Pancreas (tissue), 10 donors: ENCODE data around the gene KRT36. TPM values are rescaled to one million over a fixed set of nuclear protein-coding genes. Genes with fewer than 3 reads are reported as not detected.

Experiments
- ATAC-seq, 4 donors: fragments of 200-7000 bp; cut with Tn5 transposase; one replicate each; pipeline versions ENCODE4 v1.8.0 to v1.9.1; 2020; ENCODE audit warnings: mild to moderate bottlenecking in 4 of 4, moderate library complexity in 4 of 4
- DNase-seq, 6 donors: peaks; one replicate each; pipeline ENCODE4 v3.0.0-alpha.2; 2020
- FAIRE-seq: peaks from 2 replicates; lab custom pipeline; 2012; peaks lifted over from hg19 to GRCh38; lab: Jason Lieb, UNC
- H3K27ac ChIP-seq, 4 donors: fragments of 200-600 bp; sonication (generic); 1 replicate in 3 of 4; 2 replicates in 1 of 4; pipeline versions ENCODE4 v1.5.0 to v1.8.0; 2020
- H3K27me3 ChIP-seq, 4 donors: fragments of 200-600 bp; one replicate each; pipeline ENCODE4 v1.8.0; 2021
- H3K36me3 ChIP-seq, 3 donors: fragments of 200-600 bp; sonication (generic) in 1 of 3; one replicate each; pipeline versions ENCODE4 v1.5.0 to v1.8.0; 2020 to 2021
- H3K4me1 ChIP-seq, 3 donors: fragments of 200-600 bp; one replicate each; pipeline ENCODE4 v1.8.0; 2021
- H3K4me3 ChIP-seq, 4 donors: fragments of 200-600 bp; sonication (generic) in 2 of 4; one replicate each; pipeline versions ENCODE4 v1.5.0 to v1.8.0; 2020 to 2021
- H3K9me3 ChIP-seq, 4 donors: fragments of 200-600 bp; one replicate each; pipeline ENCODE4 v1.8.0; 2021
- WGBS, 2 donors: extraction: QIAGEN DNeasy Blood & Tissue Kit; methylation state at CpG; one replicate each; pipeline ENCODE4 v1.1.7; 2013; 5-methylcytosine and 5-hydroxymethylcytosine counted together
- intact Hi-C, 3 donors: fragments of 100-400 bp; cut with DNase I; formaldehyde crosslinking; loops; one replicate each; pipeline versions ENCODE4 v1.11.1 to v1.14.2; 2022
- microRNA-seq, 2 donors: library from miRNA; unstranded; fragments of <30 nt; microRNA quantifications; one replicate each; pipeline versions ENCODE4 to v1.1.0, GENCODE V29; 2019 to 2020
- polyA plus RNA-seq, 2 donors: library from polyadenylated mRNA; stranded (reverse); fragments of 200-250 nt; gene quantifications; one replicate each; pipeline ENCODE4 v1.2.3, GENCODE V29; 2013
- total RNA-seq, 6 donors: library from RNA; stranded (reverse); fragmentation: NEBNext Ultra II Directional in 4 of 6; extraction: Animal tissue kit (Norgen Biotek cat#: 25700) in 4 of 6; gene quantifications; one replicate each; pipeline versions ENCODE4 v1.2.1 to v1.2.4, GENCODE V29; 2021 to 2023
- TF ChIP-seq, protein P1 (sequence below), 4 donors: fragments of 200-600 bp; sonication (generic) in 3 of 4; IDR thresholded peaks; one replicate each; pipeline versions ENCODE4 v1.5.0 to v1.8.0; 2021; ENCODE audit warnings: antibody characterized with exemption in 4 of 4
- donor health status: healthy with polysubstance abuse.
- donor health status: DM: no; HTN: no; CAD: no; lungs with moderate emphysema.
- donor health status: DM: no; HTN: no; CAD: no.
- donor health status: control.
- donor health status: control.
- donor health status: Bipolar disorder and iron deficiency.
- donor health status: DM: yes; HTN: yes; CAD: no.
- donor health status: DM: no; HTN: no; CAD: no.
- donor health status: DM: no; HTN: no; CAD: no.
- donor health status: DM: yes; HTN: yes; CAD: no.

Gene KRT36
- total and polyA plus RNA-seq, 8 donors = not detected

DNA sequence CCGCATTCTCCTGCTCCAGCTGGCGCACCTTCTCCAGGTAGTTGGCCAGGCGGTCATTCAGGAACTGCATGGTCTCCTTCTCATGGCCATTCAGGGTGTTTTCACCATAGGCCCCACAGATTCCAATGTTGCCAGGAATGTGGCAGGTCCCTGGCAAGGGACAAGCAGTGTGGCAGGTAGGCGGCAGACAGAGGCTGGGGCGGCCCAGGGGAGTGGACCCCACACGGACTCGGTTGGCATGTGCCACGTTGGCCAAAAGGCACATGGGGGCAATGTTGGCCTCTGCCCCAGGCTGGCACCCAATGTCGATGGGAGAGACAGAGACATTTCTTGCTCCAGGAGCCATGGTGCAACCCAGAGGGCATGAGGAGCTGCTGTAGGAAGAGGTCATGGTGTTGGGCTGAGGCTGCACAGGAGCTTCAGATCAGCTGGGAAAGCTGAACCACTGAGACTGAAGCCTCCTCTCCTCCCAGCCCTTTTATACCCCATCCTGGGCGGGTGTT lies 49.1 kb downstream of the KRT36 start, which contains the start of gene KRT38:
KRT38 (minus strand) TSS at position 453 of the 503 bp plus-strand sequence; CDS start at position 391, 62 bp downstream.
- FAIRE-seq (no peak), DNase-seq (no peak), ATAC-seq (no peak)
- 79 to 89% methylated on average over 10 of the region's 10 CpGs for WGBS, 2 donors
- Histone ChIP-seq H3K4me3 (no peak within 1 kb of the TSS), H3K27ac (no peak within 1 kb of the TSS), H3K9me3 (no peaks in the 10 kb centered on the region), H3K36me3 (no peaks in the 10 kb centered on the region), H3K4me1 (no peaks in the 10 kb centered on the region), H3K27me3 (no peaks in the 10 kb centered on the region)
- TF ChIP-seq, protein P1, sequence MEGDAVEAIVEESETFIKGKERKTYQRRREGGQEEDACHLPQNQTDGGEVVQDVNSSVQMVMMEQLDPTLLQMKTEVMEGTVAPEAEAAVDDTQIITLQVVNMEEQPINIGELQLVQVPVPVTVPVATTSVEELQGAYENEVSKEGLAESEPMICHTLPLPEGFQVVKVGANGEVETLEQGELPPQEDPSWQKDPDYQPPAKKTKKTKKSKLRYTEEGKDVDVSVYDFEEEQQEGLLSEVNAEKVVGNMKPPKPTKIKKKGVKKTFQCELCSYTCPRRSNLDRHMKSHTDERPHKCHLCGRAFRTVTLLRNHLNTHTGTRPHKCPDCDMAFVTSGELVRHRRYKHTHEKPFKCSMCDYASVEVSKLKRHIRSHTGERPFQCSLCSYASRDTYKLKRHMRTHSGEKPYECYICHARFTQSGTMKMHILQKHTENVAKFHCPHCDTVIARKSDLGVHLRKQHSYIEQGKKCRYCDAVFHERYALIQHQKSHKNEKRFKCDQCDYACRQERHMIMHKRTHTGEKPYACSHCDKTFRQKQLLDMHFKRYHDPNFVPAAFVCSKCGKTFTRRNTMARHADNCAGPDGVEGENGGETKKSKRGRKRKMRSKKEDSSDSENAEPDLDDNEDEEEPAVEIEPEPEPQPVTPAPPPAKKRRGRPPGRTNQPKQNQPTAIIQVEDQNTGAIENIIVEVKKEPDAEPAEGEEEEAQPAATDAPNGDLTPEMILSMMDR (IDR thresholded peaks at IDR 0.05) = no peak
- intact Hi-C loops = no loop called here

DNA sequence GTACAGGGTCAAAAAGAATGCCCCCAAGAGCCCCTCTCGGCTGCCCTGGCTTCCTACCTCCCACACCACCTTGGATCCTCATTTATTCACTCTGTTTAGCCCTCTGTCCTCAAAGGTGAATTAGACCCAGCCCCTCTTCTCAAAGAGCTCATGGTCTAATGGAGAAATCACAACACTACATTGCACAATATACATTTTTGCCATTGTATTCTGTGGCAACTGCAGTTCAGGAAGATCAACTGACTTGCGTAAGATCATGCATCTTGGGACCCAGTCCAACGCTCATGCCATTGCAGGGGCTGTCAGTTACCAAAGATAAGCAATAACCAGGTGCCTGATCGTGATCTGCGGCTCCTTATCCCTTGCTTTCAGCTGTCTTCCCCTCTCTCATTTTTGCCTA lies 50.3 kb downstream of the KRT36 start:
- FAIRE-seq (no peak), DNase-seq (no peak), ATAC-seq (no peak)
- no peaks in the 10 kb centered on the region for H3K4me1 ChIP-seq
- TF ChIP-seq, protein P1 (IDR thresholded peaks at IDR 0.05) = no peak
- no peaks in the 10 kb centered on the region for H3K9me3 ChIP-seq
- intact Hi-C loops = no loop called here
- H3K4me3 ChIP-seq = no peak overlapping the region
- 46 to 49% methylated on average over 5 of the region's 5 CpGs for WGBS, 2 donors
- no peaks in the 10 kb centered on the region for H3K27me3 ChIP-seq
- no peaks in the 10 kb centered on the region for H3K36me3 ChIP-seq
- H3K27ac ChIP-seq = no peak overlapping the region

DNA sequence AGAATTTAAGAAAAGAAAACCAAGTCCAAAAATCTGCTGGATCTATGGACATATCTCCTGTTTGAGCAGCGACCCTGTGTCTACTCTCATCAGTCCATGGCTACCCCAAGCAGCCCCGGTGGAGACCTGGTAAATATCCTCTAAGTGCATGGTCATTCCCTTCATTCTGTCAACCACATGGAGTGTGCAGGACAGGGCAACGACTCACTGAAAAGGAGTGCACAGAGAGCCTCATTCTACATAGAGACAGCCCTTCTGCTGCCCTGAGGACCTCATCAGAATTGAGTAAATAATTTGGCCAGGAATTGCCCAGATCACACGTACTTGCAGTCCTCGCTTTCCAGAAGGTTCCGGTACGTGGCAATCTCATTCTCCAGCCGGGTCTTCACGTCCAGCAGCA lies 51.9 kb downstream of the KRT36 start:
- TF ChIP-seq, protein P1 (IDR thresholded peaks at IDR 0.05) = no peak
- Histone ChIP-seq H3K9me3 (no peaks in the 10 kb centered on the region), H3K27ac (no peak overlapping the region), H3K4me3 (no peak overlapping the region), H3K36me3 (no peaks in the 10 kb centered on the region), H3K27me3 (no peaks in the 10 kb centered on the region), H3K4me1 (no peaks in the 10 kb centered on the region)
- ATAC-seq (no peak), DNase-seq (no peak), FAIRE-seq (no peak)
- intact Hi-C loops = no loop called here
- 72 to 78% methylated on average over 9 of the region's 9 CpGs for WGBS, 2 donors

DNA sequence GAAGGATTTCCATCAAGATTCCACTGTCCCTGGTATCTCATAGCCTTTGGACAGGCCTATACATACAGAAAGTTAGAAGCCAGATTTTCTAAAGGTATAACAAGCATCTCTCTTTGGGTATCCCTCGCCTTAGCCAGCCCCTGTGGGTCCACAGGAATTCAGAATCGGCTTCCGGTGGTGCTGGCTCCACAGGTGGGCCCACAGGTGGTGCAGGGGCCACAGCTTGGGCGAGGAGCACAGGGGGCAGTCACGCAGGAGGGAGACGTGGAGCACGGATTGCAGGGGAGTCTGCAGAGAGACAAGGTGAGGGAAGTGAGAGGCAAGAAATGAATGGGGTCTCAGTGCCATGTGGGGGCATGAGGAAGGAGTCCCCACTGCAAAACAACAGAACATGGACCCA lies 52.5 kb downstream of the KRT36 start:
- no peaks in the 10 kb centered on the region for H3K27me3 ChIP-seq
- no peak overlapping the region for H3K27ac ChIP-seq
- no peaks in the 10 kb centered on the region for H3K4me1 ChIP-seq
- FAIRE-seq = no peak
- no peak overlapping the region for H3K4me3 ChIP-seq
- H3K9me3 ChIP-seq = no peaks in the 10 kb centered on the region
- ATAC-seq = no peak
- H3K36me3 ChIP-seq = no peaks in the 10 kb centered on the region
- no peak for DNase-seq
- intact Hi-C loops = no loop called here
- TF ChIP-seq, protein P1 (IDR thresholded peaks at IDR 0.05) = no peak
- 62 to 68% methylated on average over 7 of the region's 7 CpGs for WGBS, 2 donors

Small RNA genes lying within 50 kb of the gene (microRNA-seq; reads per million reads assigned to microRNA genes)
- 0 reads per million in 2 donors for gene MIR6510

Other genes starting within 250 kb of the KRT36 start
- gene KRTAP9-4, start 240.2 kb downstream of the KRT36 start, total RNA-seq = not detected
- not detected for gene KRTAP9-4, start 240.2 kb downstream of the KRT36 start, polyA plus RNA-seq
- gene KRTAP9-9, start 234.5 kb downstream of the KRT36 start, total RNA-seq = not detected
- not detected for gene KRTAP9-9, start 234.5 kb downstream of the KRT36 start, polyA plus RNA-seq
- not detected for gene KRTAP9-6, start 224.5 kb downstream of the KRT36 start, total RNA-seq
- gene KRTAP9-6, start 224.5 kb downstream of the KRT36 start, polyA plus RNA-seq = not detected
- gene KRTAP9-7, start 214.2 kb downstream of the KRT36 start, total RNA-seq = not detected
- gene KRTAP9-7, start 214.2 kb downstream of the KRT36 start, polyA plus RNA-seq = not detected
- gene KRTAP29-1, start 187.1 kb downstream of the KRT36 start, total RNA-seq = not detected
- gene KRTAP29-1, start 187.1 kb downstream of the KRT36 start, polyA plus RNA-seq = not detected
- gene KRTAP16-1, start 180.6 kb downstream of the KRT36 start, total RNA-seq = not detected
- not detected for gene KRTAP16-1, start 180.6 kb downstream of the KRT36 start, polyA plus RNA-seq
- gene KRTAP17-1, start 174.2 kb downstream of the KRT36 start, total RNA-seq = not detected
- gene KRTAP17-1, start 174.2 kb downstream of the KRT36 start, polyA plus RNA-seq = not detected
- not detected for gene KRT33A, start 139.1 kb downstream of the KRT36 start, total RNA-seq
- not detected for gene KRT33A, start 139.1 kb downstream of the KRT36 start, polyA plus RNA-seq
- gene KRT33B, start 120.1 kb downstream of the KRT36 start, total RNA-seq = not detected
- gene KRT33B, start 120.1 kb downstream of the KRT36 start, polyA plus RNA-seq = not detected
- gene KRT34, start 107.6 kb downstream of the KRT36 start, total RNA-seq = not detected
- gene KRT34, start 107.6 kb downstream of the KRT36 start, polyA plus RNA-seq = not detected
- not detected for gene KRT31, start 92.3 kb downstream of the KRT36 start, total RNA-seq
- not detected for gene KRT31, start 92.3 kb downstream of the KRT36 start, polyA plus RNA-seq
- gene KRT37, start 65.3 kb downstream of the KRT36 start, total RNA-seq = not detected
- not detected for gene KRT37, start 65.3 kb downstream of the KRT36 start, polyA plus RNA-seq
- not detected for gene KRT38, start 48.9 kb downstream of the KRT36 start, total RNA-seq
- gene KRT38, start 48.9 kb downstream of the KRT36 start, polyA plus RNA-seq = not detected
- not detected for gene KRT32, start 22.5 kb downstream of the KRT36 start, total RNA-seq
- gene KRT32, start 22.5 kb downstream of the KRT36 start, polyA plus RNA-seq = under 1 TPM in 1 of 2 donors, not detected in 1; 0.05 TPM
- gene KRT35, start 8.8 kb downstream of the KRT36 start, total RNA-seq = not detected
- gene KRT35, start 8.8 kb downstream of the KRT36 start, polyA plus RNA-seq = not detected
- under 1 TPM in 1 of 6 donors, not detected in 5; 0.39 TPM for gene KRT13, start 15.7 kb upstream of the KRT36 start, total RNA-seq
- gene KRT13, start 15.7 kb upstream of the KRT36 start, polyA plus RNA-seq = 10 to 100 TPM in 1 of 2 donors, 1 to 10 TPM in 1; 5.3 to 11.9 TPM
- gene KRT15, start 29.0 kb upstream of the KRT36 start, total RNA-seq = 1 to 10 TPM in 2 of 6 donors, under 1 TPM in 4; 0.20 to 1.4 (median 0.43) TPM
- gene KRT15, start 29.0 kb upstream of the KRT36 start, polyA plus RNA-seq = 1 to 10 TPM; 1.1 TPM
- 100 to 1,000 TPM in 2 of 6 donors, 10 to 100 TPM in 4; 14.2 to 147 (median 47.9) TPM for gene KRT19, start 38.4 kb upstream of the KRT36 start, total RNA-seq
- 10 to 100 TPM; 81.5 to 81.9 TPM for gene KRT19, start 38.4 kb upstream of the KRT36 start, polyA plus RNA-seq
- gene KRT9, start 82.1 kb upstream of the KRT36 start, total RNA-seq = not detected
- not detected for gene KRT9, start 82.1 kb upstream of the KRT36 start, polyA plus RNA-seq
- under 1 TPM in 2 of 6 donors, not detected in 4; 0.26 to 0.28 TPM for gene KRT14, start 97.0 kb upstream of the KRT36 start, total RNA-seq
- gene KRT14, start 97.0 kb upstream of the KRT36 start, polyA plus RNA-seq = under 1 TPM; 0.30 to 0.38 TPM
- under 1 TPM in 2 of 6 donors, not detected in 4; 0.15 to 0.32 TPM for gene KRT16, start 122.9 kb upstream of the KRT36 start, total RNA-seq
- under 1 TPM; 0.05 to 0.61 TPM for gene KRT16, start 122.9 kb upstream of the KRT36 start, polyA plus RNA-seq
- 10 to 100 TPM in 1 of 6 donors, 1 to 10 TPM in 2, under 1 TPM in 3; 0.42 to 28.4 (median 1.0) TPM for gene KRT17, start 134.7 kb upstream of the KRT36 start, total RNA-seq
- gene KRT17, start 134.7 kb upstream of the KRT36 start, polyA plus RNA-seq = 1 to 10 TPM; 2.6 to 7.0 TPM
- 100 to 1,000 TPM; 421 to 934 (median 592) TPM for gene EIF1, start 199.0 kb upstream of the KRT36 start, total RNA-seq
- gene EIF1, start 199.0 kb upstream of the KRT36 start, polyA plus RNA-seq = 100 to 1,000 TPM; 316 to 590 TPM
- gene GAST, start 222.4 kb upstream of the KRT36 start, total RNA-seq = not detected
- gene GAST, start 222.4 kb upstream of the KRT36 start, polyA plus RNA-seq = not detected
- gene HAP1, start 244.7 kb upstream of the KRT36 start, total RNA-seq = 1 to 10 TPM in 3 of 6 donors, under 1 TPM in 3; 0.13 to 1.6 (median 0.84) TPM
- 1 to 10 TPM; 2.6 to 4.2 TPM for gene HAP1, start 244.7 kb upstream of the KRT36 start, polyA plus RNA-seq